Mesenteric fat pad (tissue), 1 donor: ENCODE data around the gene TREML1. TPM values are rescaled to one million over a fixed set of nuclear protein-coding genes. Genes with fewer than 3 reads are reported as not detected.

Experiments used
- DNase-seq: peaks from one replicate; pipeline ENCODE4 v3.0.0-alpha.2; 2020; ENCODE audit warnings: low spot score
- total RNA-seq: library from RNA; stranded (reverse); fragmentation: NEBNext Ultra II Directional; extraction: Animal tissue kit (Norgen Biotek cat#: 25700); gene quantifications from one replicate; pipeline ENCODE4 v1.2.1, GENCODE V29; 2021
- donor health status: DM: yes; HTN: yes; CAD: no.

TREML1 gene
- total RNA-seq, 1 donor from 2014 or later: 0.55 TPM

DNA sequence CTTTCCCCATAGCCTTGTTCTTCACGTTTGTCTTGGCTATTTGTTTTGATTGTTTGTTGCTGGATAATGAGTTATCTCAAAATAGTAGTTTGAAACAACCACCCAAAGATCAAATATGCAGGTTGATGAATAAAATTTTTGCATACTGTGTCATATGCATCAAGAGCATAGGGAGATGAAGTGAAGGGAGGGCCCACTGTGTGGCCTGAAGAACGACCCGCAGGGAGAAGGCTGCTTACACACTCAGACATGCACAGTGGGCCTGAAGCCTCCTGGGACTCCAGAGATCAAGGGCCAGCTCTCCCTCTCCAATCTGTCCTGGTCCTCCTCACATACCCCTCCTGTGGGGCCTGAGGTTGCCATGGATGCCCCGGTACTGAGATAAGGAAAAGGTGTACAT is 25.0 kb upstream of the TREML1 start:
- DNase-seq: no peak

DNA sequence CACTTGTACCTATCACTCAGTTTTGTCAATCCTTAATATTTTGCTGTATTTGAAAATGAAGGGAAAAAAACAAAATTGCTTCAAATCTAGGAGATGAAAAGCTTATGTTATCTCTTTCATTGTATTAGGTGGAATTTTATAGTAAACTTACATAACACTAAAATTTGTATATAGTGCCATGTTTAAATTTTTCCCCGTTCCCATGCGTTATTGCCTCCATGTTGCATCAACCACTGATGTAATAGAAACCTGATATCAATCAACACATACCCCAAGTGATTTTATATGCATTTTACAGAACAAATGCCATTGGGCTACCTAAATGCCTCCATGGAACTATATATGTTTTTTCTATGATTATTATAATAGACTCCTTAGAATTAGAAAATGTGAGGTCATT is 23.5 kb upstream of the TREML1 start:
- no peak for DNase-seq

DNA sequence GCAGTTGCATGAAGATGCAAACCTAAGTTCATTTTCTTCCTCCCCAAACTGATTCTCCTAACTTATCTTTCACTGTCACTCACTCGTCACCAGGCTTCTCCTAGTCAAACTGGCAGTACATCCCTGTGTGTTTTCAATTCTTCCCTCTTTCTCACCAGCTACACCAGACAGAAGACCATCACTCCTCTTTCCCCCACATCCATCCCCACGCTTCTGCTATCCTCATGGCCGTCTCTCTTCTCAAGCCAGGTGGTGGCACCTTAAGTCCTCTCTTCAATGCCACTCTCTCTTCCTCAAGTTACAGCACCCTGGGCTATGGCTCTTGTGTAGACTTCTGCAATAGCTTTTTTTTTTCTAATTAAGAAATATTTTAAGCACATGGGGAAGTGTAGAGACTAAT is 23.1 kb upstream of the TREML1 start:
- DNase-seq: no peak

DNA sequence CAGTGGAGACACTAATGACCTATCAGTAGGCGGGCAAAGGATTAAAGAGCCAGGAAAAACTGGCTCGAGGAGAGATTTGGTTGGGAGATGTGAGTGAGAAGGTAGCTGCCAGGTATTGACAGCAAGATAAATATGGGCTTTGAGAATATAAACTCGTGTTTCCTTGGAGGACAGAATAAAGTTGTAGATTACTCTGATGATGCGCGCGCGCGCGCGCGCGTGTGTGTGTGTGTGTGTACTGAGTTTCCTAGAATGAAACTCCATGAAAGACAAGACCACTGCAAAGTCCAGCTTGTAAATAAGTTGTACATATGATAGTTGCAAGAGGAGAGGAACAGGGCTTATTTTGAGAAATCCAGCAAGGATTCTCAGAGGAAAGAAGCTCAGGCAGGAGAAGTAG is 22.0 kb upstream of the TREML1 start:
- no peak for DNase-seq

DNA sequence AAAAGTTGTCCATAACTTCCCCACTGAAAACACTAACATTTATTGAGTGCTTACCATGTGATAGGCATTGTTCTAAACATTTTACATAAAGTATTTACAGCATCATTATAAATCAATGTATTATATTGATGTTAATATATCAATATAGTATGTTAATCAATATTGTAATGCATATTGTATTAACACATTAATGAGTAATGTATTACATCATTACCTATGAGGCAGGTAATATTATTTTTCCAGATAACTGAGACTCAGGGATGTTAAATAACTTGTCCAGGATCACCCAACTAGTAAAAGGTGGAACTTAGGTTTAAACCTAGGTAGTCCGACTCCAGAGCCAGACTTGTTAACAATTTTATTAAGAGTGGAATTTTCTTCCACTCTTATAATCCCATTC is 20.9 kb upstream of the TREML1 start:
- DNase-seq: no peak

DNA sequence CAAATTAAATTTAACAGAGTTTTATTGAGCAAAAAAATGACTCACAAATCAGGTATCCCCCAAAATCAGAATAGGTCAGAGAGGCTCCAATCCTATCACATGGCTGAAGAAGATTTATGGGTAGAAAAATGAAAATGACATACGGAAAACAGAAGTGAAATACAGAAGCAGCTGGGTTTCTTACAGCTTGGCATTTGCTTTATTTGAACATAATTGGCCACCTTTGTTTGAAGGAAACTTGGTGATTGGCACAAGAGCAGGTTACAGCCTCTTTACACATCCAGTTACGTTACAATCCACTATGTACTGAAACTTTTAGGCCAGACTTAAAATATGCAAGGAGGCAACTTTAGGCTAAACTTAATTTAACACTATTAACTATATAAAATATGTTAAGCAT is 20.5 kb upstream of the TREML1 start:
- no peak for DNase-seq

DNA sequence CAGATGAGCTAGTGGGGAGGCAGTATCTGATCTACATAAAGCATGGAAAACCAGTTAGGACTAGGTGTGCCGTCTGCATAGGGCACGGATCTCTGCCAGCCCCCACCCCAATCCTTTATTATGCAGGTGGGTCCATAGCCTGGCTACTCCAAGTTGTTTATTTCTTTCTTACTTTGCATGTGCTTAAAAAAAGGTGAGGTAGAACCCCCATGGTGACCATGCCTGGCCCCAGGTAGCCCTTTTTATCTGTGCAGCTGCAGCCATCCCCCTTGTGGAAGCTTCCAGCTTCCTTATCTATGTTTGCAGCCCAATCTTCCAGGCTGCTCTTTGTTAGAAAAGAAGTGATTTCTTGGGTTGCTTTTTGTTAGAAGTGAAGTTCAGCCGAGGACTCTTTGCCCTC is 17.8 kb upstream of the TREML1 start:
- no peak for DNase-seq

DNA sequence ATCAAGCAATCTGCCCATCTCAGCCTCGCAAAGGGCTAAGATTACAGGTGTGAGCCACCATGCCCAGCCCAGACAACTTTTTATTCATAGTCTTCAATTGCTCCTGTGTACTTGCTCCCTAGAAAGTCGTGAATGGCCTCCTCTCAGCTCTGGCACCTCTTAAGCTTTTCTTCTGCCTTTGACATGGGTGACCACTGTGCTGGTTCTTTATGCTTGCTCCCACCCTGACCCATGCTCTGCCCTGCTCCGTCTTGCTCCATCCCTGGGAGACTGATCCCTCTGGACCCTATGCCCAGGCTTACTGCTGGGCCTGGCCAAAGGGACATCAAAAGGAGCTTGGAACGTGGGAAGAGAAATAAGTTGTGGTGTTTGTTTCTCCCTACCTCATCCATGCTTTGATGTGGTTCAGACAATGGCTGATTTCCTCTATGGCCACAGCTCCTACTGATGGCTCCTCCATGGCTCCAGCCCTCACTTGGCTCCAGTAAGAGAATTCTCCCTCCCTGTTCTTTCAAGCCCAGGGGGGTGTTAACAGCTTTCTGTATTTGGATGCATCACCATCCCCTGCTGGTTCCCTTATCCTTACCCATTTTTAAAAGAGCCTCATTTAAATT is 16.5 kb upstream of the TREML1 start:
- DNase-seq: no peak

DNA sequence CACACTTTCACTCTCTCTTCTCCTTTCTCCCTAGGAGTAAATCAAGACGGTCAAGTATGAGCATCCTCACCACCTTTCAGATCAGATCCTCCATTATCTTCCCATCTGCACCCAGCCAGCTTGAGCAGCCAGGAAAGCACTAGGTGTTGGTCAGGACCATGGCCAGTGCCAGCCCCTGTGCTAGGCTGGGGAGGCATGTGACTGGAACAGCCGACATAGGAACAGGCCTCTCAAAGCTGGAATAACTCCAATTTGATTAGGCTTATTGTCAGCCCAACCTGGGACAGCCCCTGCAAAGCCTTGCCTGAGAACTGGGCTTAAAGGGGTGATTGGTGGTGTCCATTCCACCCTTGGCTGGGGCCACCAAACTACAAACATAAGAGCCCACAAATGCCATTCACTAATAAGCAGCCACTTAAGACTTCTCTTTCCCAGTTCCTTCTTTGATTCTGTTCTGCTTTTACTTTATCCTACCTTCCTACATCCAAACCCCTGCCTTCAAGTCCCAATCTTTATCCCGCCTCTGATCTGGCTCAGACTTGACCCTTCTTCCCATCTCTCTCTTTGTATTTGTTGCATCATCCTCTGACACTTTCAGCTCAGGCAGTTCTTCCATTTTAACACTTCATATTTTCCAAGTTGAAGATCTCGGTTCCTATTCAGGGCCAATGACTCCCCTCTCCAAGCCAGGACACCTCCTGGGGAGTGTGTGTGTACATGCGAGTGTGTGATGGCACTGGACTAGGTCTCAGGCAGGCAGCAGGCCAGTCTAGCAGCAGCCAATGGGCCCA is 13.2 kb upstream of the TREML1 start:
- DNase-seq: no peak

DNA sequence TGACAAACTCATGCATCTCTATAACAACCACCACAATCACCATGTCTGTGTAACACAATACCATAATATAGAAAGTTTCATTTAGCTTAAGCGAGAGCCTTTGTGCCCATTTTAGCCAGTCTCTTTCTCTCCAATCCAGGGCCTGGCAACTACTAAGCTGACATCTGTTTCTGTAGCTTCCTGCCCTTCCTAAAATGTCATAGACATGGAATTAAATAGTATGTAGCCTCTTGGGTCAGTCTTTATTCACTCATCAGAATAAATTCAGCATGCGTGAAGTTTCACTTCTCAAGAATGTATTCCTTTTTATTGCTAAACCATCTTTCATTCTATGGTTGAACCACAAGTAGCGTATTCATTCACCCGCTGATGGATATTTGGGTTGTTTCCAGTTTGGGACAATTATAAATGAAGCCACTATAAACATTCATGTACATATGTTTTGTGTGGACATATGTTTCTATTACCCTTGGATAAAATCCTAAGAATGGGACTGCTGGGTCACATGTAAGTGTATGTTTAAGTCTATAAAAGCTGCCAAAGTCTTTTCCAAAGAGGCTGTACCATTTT is 10.5 kb upstream of the TREML1 start:
- DNase-seq: no peak

DNA sequence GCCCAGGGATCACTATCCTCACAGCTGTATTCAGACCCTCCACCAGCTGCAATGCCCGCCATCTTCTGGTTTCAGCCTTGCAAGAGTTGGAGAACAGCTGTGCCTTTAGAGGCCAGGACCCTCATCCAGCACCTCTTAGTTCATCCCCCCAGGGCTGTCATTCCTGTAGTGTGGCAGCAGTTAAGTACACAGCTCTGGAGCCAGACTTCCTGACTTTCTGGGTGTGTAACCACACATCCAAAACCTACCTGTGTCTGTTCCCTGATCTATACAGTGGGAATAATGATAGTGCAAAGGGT is 9.2 kb upstream of the TREML1 start:
- DNase-seq: no peak

DNA sequence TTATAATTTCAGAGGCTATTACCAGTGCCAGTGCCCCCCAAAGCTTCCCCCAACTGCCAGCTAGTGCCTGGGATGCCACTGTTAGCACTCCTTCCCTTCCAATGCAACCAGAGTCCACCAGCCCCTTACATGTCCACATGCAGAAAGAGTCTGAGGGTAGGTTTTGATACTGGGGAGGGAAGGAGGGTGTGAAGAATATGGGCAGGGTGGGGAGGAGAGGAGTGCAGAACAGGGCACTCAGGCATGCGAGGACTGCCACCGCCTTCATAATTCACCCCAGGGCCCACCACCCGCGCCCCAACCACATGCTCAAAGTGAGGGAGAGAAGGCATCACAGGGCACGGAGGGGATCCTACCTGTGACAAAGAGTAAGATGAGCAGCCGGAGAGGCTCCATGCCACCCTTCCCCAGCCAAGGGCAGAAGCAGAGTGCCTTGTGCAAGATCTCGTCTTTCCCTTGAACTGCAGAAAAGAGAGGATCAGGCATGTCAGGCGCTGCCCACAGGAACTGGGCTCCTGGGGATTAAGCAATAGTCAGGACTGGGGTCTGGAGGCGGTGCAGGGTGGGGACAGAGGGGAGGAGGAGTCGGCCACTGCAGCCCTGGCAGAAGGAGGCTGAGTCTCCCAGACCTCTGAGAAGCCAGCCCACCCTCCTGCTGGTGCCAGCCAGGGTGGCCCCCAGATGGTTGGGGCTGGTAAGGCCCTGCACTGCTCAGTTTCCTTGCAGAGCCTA is 8.7 kb upstream of the TREML1 start, which contains the start of gene TREM2:
Gene TREM2, minus strand, starts transcription at position 430 of the 732 bp plus-strand sequence. Its CDS starts 34 bp downstream, at position 396.
- no peak for DNase-seq

DNA sequence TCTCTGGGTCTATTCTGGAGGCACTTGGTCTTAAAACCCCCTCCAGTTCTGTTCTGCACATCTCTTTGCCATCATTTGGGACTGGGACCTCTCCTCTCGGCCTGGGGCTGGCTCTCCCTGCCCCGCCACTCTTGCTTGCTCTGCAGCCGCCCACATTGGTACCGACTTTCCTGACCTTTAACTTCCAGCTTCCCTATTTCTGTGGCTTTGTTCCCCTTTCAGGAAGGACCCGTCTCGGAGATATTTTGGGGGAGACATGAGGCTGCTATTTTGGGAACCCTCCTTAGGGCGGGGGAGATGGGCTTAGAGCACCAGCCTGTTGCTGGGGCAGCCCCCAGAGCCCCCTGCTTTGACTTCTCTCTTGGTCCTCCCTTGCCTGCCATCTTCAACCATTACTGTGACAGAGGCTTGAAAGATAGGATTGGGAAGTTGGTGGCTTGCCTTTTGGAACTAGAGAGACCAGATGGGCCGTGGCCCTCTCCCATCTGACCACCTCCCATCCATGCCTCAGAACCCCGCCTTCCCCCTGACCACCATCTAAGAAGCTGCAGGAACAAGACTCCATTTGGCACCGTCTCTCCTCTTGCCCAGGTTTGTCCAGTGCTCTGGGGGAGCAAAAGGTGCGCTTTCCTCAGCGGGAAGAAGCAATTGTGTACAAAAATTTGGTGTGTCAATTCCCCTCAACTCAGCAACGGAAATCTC is 7.9 kb upstream of the TREML1 start:
- DNase-seq: no peak

DNA sequence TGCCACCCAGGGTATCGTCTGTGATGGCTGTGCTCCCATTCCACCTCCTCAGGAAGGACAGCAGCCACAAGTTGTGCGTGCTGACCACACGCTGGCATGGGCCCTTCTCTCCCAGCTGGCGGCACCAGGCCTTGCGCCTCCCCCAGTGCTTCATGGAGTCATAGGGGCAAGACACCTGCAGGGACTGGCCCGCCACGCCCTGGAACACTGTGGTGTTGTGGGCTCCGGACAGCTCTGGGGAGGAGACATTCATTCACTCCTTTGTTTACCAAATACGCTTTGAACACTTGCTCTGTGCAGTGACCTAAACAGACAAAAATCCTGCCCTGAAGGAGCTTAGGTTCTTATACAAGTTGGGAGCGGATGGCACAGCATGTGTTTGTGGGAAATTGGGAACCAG is 7.2 kb upstream of the TREML1 start:
- no peak for DNase-seq

DNA sequence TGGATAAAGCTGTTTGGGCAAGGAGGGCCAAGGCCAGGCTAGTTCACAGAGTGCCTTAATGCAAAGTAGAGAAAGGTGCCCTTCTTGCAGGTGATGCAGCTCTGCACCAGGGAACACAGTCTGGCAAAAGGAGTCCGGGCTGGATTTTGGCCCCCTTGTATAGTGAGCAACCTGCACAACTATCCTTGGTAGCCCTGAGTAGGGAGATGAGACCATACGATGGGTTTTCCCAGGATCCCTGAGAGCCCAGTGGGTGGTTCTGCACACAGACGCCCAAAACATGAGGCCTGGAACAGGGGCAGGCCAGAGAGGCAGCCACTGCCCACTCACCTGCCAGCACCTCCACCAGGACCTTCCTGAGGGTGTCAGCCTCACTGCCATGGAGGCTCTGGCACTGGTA is 6.8 kb upstream of the TREML1 start:
- DNase-seq: no peak

DNA sequence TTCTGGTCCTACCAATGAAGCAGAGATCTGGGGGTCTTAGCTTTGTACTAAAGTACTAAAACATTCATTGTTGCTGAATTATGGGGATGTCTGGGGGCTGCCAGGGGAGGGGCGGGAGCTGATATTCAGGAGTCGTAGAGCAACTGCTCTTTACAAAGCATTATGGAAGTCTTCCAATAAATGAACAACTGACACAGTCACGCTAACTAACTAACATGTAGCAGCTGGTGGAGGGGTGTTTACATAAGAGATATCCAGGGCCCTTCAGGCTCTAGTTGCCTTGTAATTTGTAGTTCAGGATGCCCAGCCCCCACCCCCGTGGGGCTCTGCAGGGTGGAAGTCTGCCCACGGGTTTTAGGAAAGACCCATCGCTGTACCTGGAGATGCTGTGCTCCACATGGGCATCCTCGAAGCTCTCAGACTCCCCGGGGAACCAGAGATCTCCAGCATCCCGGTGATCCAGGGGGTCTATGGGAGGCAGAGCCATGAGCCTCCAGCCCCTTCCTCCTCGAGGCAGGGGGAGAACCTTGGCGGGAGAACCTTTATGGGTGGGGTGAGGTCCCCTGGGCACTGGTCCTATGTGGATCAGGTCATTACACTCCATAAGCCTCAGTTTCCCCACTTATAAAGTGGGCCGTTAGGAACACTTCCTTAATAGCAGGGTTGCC is 5.4 kb upstream of the TREML1 start:
- no peak for DNase-seq

DNA sequence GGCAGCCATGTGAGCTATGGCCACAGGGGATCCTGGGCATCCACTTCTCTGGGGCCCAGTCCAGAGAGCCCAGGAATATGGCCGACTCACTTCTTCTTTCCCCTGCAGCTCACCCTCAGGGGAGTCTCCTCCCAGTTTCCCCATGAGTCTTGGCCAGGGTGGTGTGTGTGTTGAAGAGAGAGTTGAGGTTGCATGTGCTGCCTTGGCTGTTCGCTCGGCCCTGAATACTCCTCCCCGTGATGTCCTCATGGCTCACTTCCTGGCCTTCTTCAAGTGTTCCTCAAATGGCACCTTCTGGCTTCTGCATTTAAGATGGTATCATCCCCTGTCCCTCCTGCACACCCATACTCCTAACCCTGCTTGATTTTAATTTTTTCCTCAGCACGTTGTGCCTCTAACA is 3.2 kb upstream of the TREML1 start:
- DNase-seq: no peak

DNA sequence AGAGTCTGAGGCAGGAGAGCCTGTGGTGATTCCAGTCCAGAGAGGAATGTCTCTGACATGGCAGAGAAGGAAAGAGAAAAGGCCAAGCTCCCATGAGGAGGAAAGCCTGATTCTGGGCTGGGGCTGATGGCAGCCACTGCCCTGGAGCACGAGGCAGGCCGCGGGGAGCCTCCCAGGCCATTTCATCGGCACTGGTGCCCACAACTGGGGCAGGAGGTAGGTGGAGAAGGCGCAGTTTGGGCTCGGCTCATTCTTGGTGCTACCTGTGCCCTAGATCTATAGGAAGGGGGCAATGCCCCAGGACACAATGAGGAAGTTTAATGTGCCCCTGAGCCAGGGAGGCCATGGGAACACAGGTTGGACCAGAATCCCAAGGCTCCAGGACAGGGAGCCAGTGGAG is 2.6 kb upstream of the TREML1 start:
- no peak for DNase-seq

DNA sequence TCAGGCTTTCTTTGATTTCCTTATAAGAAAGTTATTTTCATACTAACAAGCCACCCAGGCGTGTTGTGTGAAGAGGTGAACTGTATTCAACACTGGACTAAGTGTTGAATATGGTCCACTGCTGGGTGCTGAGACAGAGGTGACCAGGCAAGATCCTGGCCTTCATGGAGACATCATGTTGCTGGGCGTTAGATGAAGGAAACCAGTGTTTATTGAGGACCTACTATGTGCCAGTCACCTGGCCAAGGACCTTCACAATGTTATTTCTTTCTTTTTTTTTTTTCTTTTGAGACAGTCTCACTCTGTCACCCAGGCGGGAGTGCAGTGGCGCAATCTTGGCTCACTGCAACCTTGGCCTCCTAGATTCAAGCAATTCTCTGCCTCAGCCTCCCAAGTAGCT is 1.9 kb upstream of the TREML1 start:
- DNase-seq: no peak

DNA sequence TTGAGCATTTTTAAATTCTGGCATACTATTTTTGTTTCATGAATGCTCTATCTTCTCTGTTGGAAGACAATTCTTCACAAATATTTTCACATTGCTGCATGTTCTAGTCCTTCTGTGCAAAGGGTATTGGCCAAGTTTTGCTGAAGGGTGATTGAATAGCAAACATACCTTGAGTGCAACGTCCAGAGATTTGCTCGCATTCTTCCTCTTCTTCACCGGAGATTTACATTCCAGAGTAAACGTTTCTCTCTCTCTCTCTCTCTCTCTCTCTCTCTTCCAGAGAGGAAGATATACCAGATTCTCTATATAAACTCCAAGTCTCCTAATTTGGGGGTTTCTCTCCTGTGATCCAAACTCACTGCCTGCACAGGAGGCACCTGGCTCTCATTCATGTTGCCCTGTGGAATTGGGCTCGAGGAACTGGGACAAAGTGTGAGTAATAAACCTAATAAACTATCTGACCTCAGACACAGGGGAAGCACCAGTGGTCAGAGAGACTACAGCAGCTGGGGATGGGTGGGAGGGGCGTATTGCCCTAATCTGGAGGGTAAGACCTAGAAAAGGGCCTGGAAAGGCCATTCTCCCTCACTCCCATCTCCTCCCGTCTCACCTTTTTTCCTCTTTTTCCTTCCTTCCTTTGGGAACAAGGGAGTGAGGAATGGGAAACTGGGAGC is 1.1 kb upstream of the TREML1 start:
- no peak for DNase-seq

DNA sequence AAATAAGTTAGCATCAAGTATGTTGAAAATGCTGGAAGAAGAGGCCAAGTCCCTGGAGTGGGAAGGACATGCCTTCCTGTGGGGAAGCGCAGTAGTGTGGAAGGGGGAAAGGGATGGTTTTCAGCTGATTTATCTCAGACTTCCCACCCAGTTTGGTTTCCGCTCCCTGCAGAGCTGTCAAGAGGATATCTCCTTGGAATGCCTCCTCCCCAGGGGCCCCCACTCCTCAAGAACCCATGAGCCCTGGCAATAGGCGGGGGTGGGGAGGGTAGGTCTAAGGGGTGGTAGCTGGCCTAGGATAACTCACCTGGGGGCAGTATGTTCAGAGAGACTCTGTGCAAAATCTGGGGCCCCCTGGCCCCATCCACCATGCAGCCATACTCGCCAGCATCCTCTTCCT is 696 bp downstream of the TREML1 start:
- no peak for DNase-seq
